Activated CD4-positive, alpha-beta T cell treated with anti-CD3 and anti-CD28 coated beads, Interleukin-2, amount 10 ng/mL, durations not matched to agents 7 days and 5 days (primary cell): Measurements from ENCODE around the gene ATXN1. TPM values are rescaled to one million over a fixed set of nuclear protein-coding genes. Genes with fewer than 3 reads are reported as not detected.

Experiments
- CTCF ChIA-PET: fragments of 350-600 bp; sonication (Branson Sonifier 250); formaldehyde crosslinking; loops from one replicate; lab custom pipeline; 2021; ENCODE audit warnings: antibody characterized with exemption; lab: Charles Lee
- POLR2A ChIA-PET: fragments of 350-600 bp; sonication (Branson Sonifier 250); formaldehyde crosslinking; loops from one replicate; lab custom pipeline; 2021; ENCODE audit warnings: antibody characterized with exemption; lab: Charles Lee
- DNase-seq: peaks from one replicate; pipeline ENCODE4 v3.0.0-alpha.2; 2020
- H3K27ac Mint-ChIP-seq: one replicate; pipeline ENCODE4 v1.8.0; 2021; ENCODE audit warnings: mild to moderate bottlenecking, moderate library complexity, mixed read lengths
- H3K27me3 Mint-ChIP-seq: one replicate; pipeline ENCODE4 v1.8.0; 2021; ENCODE audit warnings: mixed read lengths
- H3K36me3 Mint-ChIP-seq: one replicate; pipeline ENCODE4 v1.8.0; 2021; ENCODE audit warnings: low read depth, mixed read lengths
- H3K4me1 Mint-ChIP-seq: one replicate; pipeline ENCODE4 v1.8.0; 2021; ENCODE audit warnings: mixed read lengths
- H3K4me3 Mint-ChIP-seq: one replicate; pipeline ENCODE4 v1.8.0; 2021; ENCODE audit warnings: mild to moderate bottlenecking, moderate library complexity, mixed read lengths
- H3K9me3 Mint-ChIP-seq: one replicate; pipeline ENCODE4 v1.8.0; 2021; ENCODE audit warnings: mixed read lengths
- total RNA-seq, 2 experiments: library from RNA; stranded (reverse); gene quantifications; one replicate each; pipeline ENCODE4 v1.2.3, GENCODE V29; 2021

ATXN1 gene
- total RNA-seq, 2 experiments from 2014 or later: 36.0 to 40.4 TPM

DNA sequence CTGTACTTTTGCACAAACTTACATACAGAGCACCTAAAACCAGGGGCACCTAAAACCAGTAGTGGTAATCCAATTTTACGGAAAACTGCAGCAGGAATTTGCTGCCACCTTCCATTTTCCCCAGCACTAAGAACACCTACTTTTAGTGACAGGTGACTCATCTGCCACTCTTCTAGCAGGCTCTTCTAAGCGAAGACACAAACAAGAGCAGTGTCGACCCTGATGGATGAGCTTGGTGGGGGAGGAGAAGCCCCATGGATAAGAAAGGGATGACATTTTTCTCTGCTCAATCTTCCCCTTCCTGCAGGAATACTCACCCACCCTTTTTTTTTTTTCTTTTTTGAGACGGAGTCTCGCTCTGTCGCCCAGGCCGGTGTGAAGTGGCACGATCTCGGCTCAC is 406.0 kb downstream of the ATXN1 start:
- no peak overlapping the region for H3K4me3 Mint-ChIP-seq
- CTCF ChIA-PET: interaction anchor here (1.0 kb wide), 1 partner anchor 689 kb away, joined by 3 read pairs; no protein-coding TSS in a partner anchor
- POLR2A ChIA-PET: no interaction called here
- H3K27me3 Mint-ChIP-seq: no peaks in the 10 kb centered on the region
- no peak overlapping the region for H3K27ac Mint-ChIP-seq
- no peaks in the 10 kb centered on the region for H3K9me3 Mint-ChIP-seq
- no peaks in the 10 kb centered on the region for H3K36me3 Mint-ChIP-seq
- peaks cover 6% of the 10 kb centered on the region for H3K4me1 Mint-ChIP-seq
- DNase-seq: no peak

DNA sequence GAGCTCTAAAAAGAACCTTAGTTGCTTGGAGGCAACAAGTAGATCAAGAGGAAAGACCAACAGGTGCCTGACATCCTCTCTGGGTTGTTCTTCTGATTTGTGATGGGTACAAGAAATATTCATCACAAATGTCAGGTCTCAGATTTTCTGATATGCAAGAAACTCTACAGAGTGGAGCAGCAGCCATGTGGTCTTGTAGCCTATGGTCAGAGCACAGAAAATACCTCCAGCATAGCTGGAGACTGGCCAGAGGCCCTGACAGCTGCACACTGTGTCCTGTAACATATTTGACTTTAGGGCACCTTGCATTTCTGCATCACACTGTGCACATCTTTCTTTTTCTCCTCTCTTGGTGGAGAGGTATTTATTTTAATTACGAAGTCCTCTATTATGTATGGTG is 406.6 kb downstream of the ATXN1 start:
- H3K27ac Mint-ChIP-seq: no peak overlapping the region
- ChIA-PET CTCF (interaction anchor here (1.0 kb wide), 1 partner anchor 688 kb away, joined by 3 read pairs; no protein-coding TSS in a partner anchor), POLR2A (no interaction called here)
- H3K36me3 Mint-ChIP-seq: no peaks in the 10 kb centered on the region
- no peak for DNase-seq
- no peak overlapping the region for H3K4me3 Mint-ChIP-seq
- H3K9me3 Mint-ChIP-seq: no peaks in the 10 kb centered on the region
- H3K27me3 Mint-ChIP-seq: no peaks in the 10 kb centered on the region
- peaks cover 6% of the 10 kb centered on the region for H3K4me1 Mint-ChIP-seq

DNA sequence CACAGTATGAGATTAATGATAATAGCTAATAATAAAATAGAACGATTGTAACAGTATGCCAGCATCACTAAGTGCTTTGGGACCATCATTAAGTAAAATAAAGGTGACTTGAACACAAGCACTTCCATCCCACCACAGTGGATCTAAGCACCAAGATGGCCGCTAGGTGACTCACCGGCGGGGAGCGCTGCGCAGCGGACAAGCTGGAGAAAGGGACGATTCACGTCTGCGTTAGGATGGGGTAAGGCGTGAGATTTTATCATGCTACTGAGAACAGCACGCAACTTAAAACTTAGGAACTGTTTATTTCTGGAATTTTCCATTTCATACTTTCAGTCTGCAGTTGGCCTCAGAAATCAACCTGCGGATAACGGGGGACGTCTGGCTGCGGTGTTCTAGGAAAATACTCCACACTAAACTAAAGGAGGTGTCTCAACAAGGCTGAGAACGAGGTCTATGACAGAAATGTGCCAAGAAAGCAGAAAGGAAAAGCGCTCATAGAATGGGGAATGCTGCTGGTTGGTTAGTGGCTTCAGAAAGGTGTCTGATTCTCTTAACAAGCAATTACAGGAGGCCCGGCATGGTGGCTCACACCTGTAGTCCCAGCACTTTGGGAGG is 408.3 kb downstream of the ATXN1 start:
- Mint-ChIP-seq H3K9me3 (no peaks in the 10 kb centered on the region), H3K36me3 (no peaks in the 10 kb centered on the region), H3K27me3 (no peaks in the 10 kb centered on the region), H3K27ac (no peak overlapping the region), H3K4me1 (peaks cover 6% of the 10 kb centered on the region), H3K4me3 (no peak overlapping the region)
- POLR2A ChIA-PET: no interaction called here
- DNase-seq: no peak
- CTCF ChIA-PET: no interaction called here

DNA sequence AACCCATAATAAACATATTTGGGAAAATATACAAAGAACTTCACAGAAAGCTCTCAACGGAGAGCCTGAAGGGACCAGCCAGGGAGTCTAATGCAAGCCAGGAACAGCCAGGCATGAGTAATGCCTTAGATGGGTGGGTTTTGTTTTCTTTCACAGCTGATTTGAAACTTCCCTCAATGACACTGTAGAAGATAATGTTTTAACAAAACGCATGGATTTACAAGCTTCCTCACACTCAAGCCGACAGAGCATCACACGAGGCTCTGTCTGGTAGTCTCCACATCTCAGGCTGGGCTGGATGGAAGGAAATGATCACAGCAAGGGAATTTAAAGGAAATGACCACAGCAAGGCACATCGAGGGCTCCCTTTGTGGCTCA is 409.0 kb downstream of the ATXN1 start:
- Mint-ChIP-seq H3K27me3 (no peaks in the 10 kb centered on the region), H3K36me3 (no peaks in the 10 kb centered on the region), H3K9me3 (no peaks in the 10 kb centered on the region), H3K4me3 (no peak overlapping the region), H3K4me1 (peaks cover 6% of the 10 kb centered on the region), H3K27ac (no peak overlapping the region)
- no peak for DNase-seq
- ChIA-PET CTCF (no interaction called here), POLR2A (no interaction called here)

DNA sequence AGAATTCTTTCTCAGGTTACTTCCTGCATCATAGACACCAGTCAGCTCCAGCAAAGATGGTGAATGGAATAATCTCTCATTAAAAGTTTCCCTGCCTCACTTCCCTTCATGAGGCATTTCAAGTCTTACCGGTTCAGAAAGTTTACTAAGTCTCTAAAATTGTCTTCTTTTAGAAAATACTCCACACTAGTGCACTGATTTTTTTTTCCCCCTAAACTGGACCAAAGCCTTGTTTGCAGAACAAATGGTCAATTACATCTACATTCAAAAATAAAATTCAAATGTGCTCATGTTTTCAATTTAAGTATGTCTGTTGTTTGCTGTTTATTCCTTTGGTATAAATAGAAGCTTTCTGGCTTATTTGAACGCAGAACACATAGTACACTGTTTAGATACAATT is 411.7 kb downstream of the ATXN1 start:
- Mint-ChIP-seq H3K4me1 (no peaks in the 10 kb centered on the region), H3K4me3 (no peak overlapping the region), H3K27ac (no peak overlapping the region), H3K36me3 (no peaks in the 10 kb centered on the region), H3K9me3 (no peaks in the 10 kb centered on the region), H3K27me3 (no peaks in the 10 kb centered on the region)
- ChIA-PET POLR2A (no interaction called here), CTCF (no interaction called here)
- no peak for DNase-seq

DNA sequence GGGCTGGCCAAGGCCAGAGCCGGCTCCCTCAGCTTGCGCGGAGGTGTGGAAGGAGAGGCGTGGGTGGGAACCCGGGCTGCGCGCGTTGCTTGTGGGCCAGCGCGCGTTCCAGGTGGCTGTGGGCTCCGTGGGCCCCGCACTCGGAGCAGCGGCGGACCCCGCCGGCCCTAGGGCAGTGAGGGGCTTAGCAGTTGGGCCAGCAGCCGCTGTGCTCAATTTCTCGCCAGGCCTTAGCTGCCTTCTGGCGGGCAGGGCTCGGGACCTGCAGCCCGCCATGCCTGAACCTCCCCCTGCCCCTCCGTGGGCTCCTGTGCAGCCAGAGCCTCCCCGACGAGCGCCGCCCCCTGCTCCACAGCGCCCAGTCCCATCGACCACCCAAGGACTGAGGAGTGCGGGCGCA is 414.4 kb downstream of the ATXN1 start:
- CTCF ChIA-PET: interaction anchor here (0.6 kb wide), 1 partner anchor 1836 kb away, joined by 3 read pairs; no protein-coding TSS in a partner anchor
- Mint-ChIP-seq H3K4me3 (no peak overlapping the region), H3K9me3 (no peaks in the 10 kb centered on the region), H3K27me3 (no peaks in the 10 kb centered on the region), H3K27ac (no peak overlapping the region), H3K4me1 (peaks cover 1% of the 10 kb centered on the region), H3K36me3 (no peaks in the 10 kb centered on the region)
- no peak for DNase-seq
- POLR2A ChIA-PET: interaction anchor here (0.5 to 0.6 kb wide), 2 partner anchors 24 to 42 kb away, joined by 3 to 4 read pairs; no protein-coding TSS in a partner anchor

DNA sequence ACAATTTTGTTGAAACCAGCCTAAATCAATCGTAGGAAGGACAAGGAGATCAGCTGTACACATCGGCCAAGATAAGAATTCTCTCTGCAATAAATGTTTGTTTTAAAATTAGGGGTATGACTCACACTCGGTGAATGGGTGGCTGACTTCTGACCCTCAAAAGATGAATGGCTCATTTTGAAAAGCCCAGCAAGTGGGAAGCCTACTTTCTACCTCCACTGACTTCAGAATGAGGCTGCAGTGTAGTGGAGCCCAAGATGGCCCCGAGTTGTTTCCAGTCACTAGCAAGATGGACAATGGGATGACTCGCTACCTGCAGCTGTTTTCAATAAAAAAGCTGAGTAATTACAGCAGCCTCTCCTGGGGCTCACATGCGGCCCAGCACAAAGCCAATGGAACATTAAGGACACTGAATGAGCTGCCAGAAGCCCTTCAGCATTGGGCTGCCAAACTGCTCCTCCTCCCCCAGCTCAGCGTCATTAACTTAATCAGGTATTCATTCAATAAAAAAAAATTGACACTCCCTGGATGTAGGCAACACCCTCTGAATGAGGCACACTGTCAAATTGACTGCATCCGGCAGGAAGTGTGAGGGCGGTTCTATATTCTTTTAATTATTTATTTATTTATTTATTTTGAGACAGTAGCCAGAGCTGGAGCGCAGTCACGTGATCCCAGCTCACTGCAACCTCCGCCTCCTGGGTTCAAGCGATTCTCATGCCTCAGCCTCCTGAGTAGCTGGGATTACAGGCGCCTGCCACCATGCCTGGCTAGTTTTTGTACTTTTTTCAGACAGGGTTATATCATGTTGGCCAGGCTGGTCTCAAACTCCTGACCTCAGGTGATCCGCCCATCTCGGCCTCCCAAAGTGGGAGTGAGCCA is 415.6 kb downstream of the ATXN1 start:
- H3K4me3 Mint-ChIP-seq: no peak overlapping the region
- no peak overlapping the region for H3K27ac Mint-ChIP-seq
- ChIA-PET POLR2A (no interaction called here), CTCF (interaction anchor here (2.0 kb wide), 1 partner anchor 14 kb away, joined by 5 read pairs; no protein-coding TSS in a partner anchor)
- H3K9me3 Mint-ChIP-seq: no peaks in the 10 kb centered on the region
- H3K27me3 Mint-ChIP-seq: no peaks in the 10 kb centered on the region
- H3K36me3 Mint-ChIP-seq: peaks cover 1% of the 10 kb centered on the region
- peaks cover 1% of the 10 kb centered on the region for H3K4me1 Mint-ChIP-seq
- DNase-seq: no peak

DNA sequence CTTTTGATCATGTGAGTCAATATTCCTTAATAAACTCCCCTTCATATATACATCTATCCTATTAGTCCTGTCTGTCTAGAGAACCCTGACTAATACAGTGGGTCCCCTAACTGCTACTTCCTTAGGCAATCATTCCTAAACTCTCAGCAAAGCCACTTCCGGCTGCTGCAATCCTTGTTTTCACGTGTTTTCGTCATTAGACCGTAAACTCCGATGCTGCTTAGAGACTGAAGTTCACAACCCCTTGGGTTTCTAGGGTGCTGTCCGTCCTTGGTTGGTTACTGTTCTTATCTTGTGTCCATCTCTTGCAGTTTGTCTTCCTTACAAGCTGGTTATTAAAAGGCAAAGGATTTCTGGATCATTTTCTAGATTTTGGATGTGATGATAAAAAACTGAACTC is 416.5 kb downstream of the ATXN1 start:
- peaks cover 1% of the 10 kb centered on the region for H3K36me3 Mint-ChIP-seq
- ChIA-PET CTCF (interaction anchor here (2.0 kb wide), 1 partner anchor 13 kb away, joined by 5 read pairs; no protein-coding TSS in a partner anchor), POLR2A (no interaction called here)
- DNase-seq: no peak
- no peak overlapping the region for H3K4me3 Mint-ChIP-seq
- H3K27me3 Mint-ChIP-seq: no peaks in the 10 kb centered on the region
- peaks cover 1% of the 10 kb centered on the region for H3K4me1 Mint-ChIP-seq
- no peaks in the 10 kb centered on the region for H3K9me3 Mint-ChIP-seq
- no peak overlapping the region for H3K27ac Mint-ChIP-seq

DNA sequence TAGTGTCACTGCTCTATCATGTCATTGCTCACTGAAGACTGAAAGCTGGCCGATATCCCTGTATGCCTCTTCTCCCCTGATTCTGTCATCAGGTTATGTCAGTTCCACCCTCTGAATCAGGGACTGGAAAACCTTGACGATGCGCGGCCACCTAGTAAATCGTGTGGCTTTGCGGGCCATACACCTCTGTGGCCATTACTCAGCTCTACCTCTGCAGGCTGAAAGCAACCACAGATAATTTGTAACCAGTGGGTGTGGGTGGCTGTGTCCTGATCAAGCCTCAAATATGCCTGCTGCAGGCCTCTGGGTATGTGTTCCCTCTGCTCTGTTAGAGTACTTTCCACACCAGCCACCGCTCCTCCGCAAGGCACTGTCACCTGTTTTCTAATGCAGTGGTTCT is 417.7 kb downstream of the ATXN1 start:
- H3K4me1 Mint-ChIP-seq: peaks cover 1% of the 10 kb centered on the region
- ChIA-PET POLR2A (no interaction called here), CTCF (interaction anchor here (2.0 kb wide), 1 partner anchor 12 kb away, joined by 5 read pairs; no protein-coding TSS in a partner anchor)
- no peak overlapping the region for H3K4me3 Mint-ChIP-seq
- H3K9me3 Mint-ChIP-seq: no peaks in the 10 kb centered on the region
- H3K36me3 Mint-ChIP-seq: peaks cover 1% of the 10 kb centered on the region
- DNase-seq: no peak
- H3K27ac Mint-ChIP-seq: no peak overlapping the region
- H3K27me3 Mint-ChIP-seq: no peaks in the 10 kb centered on the region

DNA sequence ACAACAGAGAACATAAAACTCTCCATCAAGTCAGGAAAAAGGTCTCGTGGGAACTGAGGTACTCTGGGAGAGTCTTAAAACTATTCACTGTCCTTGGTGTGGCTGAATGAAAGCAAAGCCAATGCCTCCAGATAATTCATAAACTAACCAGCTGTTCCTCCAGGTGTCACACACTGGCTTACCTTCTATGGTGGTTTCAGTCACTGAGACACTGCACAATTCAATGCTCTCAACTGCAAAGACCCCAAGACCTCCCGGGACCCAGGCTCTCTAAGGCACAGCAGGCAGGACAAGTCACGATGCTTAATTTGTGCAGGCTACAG is 422.0 kb downstream of the ATXN1 start:
- Mint-ChIP-seq H3K27ac (no peak overlapping the region), H3K36me3 (peaks cover 1% of the 10 kb centered on the region), H3K27me3 (no peaks in the 10 kb centered on the region), H3K4me3 (no peak overlapping the region), H3K9me3 (no peaks in the 10 kb centered on the region), H3K4me1 (peaks cover 1% of the 10 kb centered on the region)
- no peak for DNase-seq
- CTCF ChIA-PET: interaction anchor here (1.7 to 1.8 kb wide), 2 partner anchors 15 to 19 kb away, joined by 4 to 6 read pairs; no protein-coding TSS in a partner anchor
- POLR2A ChIA-PET: no interaction called here

DNA sequence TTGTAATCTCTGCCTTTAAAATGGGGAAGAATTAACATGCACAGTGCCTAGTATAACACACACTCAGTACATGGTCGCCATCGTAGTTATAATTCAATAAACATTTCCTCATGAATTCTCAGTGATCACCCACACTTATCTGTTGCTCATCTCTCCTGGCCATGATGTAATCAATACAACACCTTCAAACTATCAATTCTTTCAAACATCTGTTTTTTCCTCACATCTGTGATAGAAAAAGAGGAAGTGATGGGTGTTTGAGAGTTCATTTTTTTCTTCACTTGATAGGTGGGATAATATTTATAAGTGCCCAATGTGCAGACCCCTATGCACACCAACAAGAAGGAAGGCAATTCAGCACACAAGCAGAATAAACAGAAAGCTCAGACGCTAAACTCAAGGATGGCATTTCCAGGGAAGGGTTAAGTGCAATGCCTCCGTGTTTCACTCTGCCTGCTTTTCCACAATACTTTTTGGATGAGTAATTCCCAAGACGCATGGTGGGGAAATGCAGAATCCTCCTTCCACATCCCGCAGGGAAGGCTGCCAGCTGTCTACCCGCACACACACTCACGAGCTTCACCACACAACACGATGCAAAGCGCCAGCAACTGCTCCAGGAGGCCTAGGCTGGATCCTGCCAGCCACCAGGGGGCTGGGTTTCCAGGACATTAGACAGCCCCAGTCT is 422.5 kb downstream of the ATXN1 start:
- H3K4me3 Mint-ChIP-seq: no peak overlapping the region
- H3K27ac Mint-ChIP-seq: no peak overlapping the region
- ChIA-PET CTCF (interaction anchor here (1.7 to 1.8 kb wide), 2 partner anchors 15 to 20 kb away, joined by 4 to 6 read pairs; no protein-coding TSS in a partner anchor), POLR2A (no interaction called here)
- no peaks in the 10 kb centered on the region for H3K9me3 Mint-ChIP-seq
- peaks cover 1% of the 10 kb centered on the region for H3K36me3 Mint-ChIP-seq
- peaks cover 1% of the 10 kb centered on the region for H3K4me1 Mint-ChIP-seq
- H3K27me3 Mint-ChIP-seq: no peaks in the 10 kb centered on the region
- DNase-seq: no peak

DNA sequence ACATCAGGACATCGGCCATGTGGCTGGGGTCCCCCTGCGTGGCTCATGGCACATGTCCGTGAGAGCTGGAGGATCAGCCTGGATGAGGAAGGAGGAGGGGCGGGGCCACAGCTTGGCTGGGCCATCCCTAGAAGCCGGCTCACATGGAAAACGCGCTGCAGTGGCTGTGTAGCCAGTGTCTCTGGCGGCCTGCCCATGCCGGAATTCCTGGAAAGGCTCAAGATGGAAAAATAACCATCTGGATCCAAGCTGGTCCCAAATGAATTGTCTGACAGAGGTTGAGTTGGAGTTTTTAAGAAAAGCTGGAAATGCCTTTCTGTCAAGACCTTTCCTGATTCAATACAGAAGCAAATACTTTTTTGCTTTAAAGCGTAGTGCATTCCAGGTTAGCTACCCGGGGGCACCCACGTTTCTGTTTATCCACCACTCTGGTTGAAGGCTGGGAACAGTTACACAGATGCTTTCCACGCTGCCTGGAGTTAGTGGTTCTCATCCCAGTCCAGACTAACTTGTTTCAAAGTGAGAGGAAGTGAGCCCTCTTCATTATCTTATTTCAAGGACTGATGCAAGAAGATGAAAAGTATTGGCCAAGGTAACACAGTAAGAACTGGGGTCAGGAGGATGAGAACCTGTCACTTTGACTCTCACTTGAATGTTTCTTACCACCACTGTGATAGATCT is 423.8 kb downstream of the ATXN1 start:
- Mint-ChIP-seq H3K9me3 (no peaks in the 10 kb centered on the region), H3K4me3 (no peak overlapping the region), H3K27me3 (no peaks in the 10 kb centered on the region), H3K36me3 (peaks cover 1% of the 10 kb centered on the region), H3K4me1 (no peaks in the 10 kb centered on the region), H3K27ac (no peak overlapping the region)
- ChIA-PET CTCF (interaction anchor here (0.7 kb wide), 1 partner anchor 29 kb away, joined by 3 read pairs; no protein-coding TSS in a partner anchor), POLR2A (no interaction called here)
- DNase-seq: no peak
